HepG2 (cell line): Measurements from ENCODE around the gene DGCR6L. TPM values are rescaled to one million over a fixed set of nuclear protein-coding genes. Genes with fewer than 3 reads are reported as not detected.

ENCODE experiments used
- ARNT ChIP-seq: fragments of 450-650 bp; IDR thresholded peaks from 2 replicates; pipeline ENCODE4 v1.6.1; 2017
- CAMTA2 ChIP-seq: sonication (generic); formaldehyde crosslinking; IDR thresholded peaks from 2 replicates; pipeline ENCODE4 v1.4.0; 2020; ENCODE audit warnings: mild to moderate bottlenecking, missing genetic modification reagents, borderline replicate concordance
- CEBPG ChIP-seq: IDR thresholded peaks from 2 replicates; pipeline ENCODE4 v1.6.1; 2016
- GLMP ChIP-seq: sonication (generic); formaldehyde crosslinking; IDR thresholded peaks from 2 replicates; pipeline ENCODE4 v1.9.0; 2021; ENCODE audit warnings: missing genetic modification reagents, mild to moderate bottlenecking, borderline replicate concordance
- KAT7 ChIP-seq: IDR thresholded peaks from 2 replicates; pipeline ENCODE4 v1.6.1; 2018; ENCODE audit warnings: borderline replicate concordance, missing compliant biosample characterization
- KDM3A ChIP-seq: IDR thresholded peaks from 2 replicates; pipeline ENCODE4 v1.6.1; 2018; ENCODE audit warnings: low read depth, missing compliant biosample characterization
- LCORL ChIP-seq, 2 experiments: fragments of 450-650 bp in 1 of 2; sonication (generic) in 1 of 2; formaldehyde crosslinking in 1 of 2; IDR thresholded peaks; 2 replicates each; pipeline versions ENCODE4 v1.5.0 to v1.6.1; 2017 to 2020; ENCODE audit warnings: antibody characterized with exemption in 1 of 2, missing genetic modification reagents in 1 of 2
- NFE2L1 ChIP-seq: sonication (generic); formaldehyde crosslinking; IDR thresholded peaks from 2 replicates; pipeline ENCODE4 v1.4.0; 2020; ENCODE audit warnings: missing genetic modification reagents, mild to moderate bottlenecking, borderline replicate concordance
- POGK ChIP-seq: sonication (generic); formaldehyde crosslinking; conservative IDR thresholded peaks from 2 replicates; pipeline ENCODE4 v1.8.0; 2022; ENCODE audit warnings: mild to moderate bottlenecking, moderate library complexity, missing genetic modification reagents
- SALL1 ChIP-seq: sonication (generic); formaldehyde crosslinking; IDR thresholded peaks from 2 replicates; pipeline ENCODE4 v1.8.0; 2022; ENCODE audit warnings: mild to moderate bottlenecking, missing genetic modification reagents
- SETDB1 ChIP-seq: sonication (generic); formaldehyde crosslinking; IDR thresholded peaks from 2 replicates; pipeline ENCODE4 v1.5.1; 2020; ENCODE audit warnings: missing genetic modification reagents, mild to moderate bottlenecking, borderline replicate concordance
- TEAD3 ChIP-seq: optimal IDR thresholded peaks from 2 replicates; pipeline ENCODE3; 2016; ENCODE audit warnings: borderline replicate concordance
- ZBTB1 ChIP-seq: sonication (generic); formaldehyde crosslinking; IDR thresholded peaks from 2 replicates; pipeline ENCODE4 v1.4.0; 2020; ENCODE audit warnings: missing genetic modification reagents, borderline replicate concordance
- ZFP36L2 ChIP-seq: sonication (generic); formaldehyde crosslinking; IDR thresholded peaks from 2 replicates; pipeline ENCODE4 v1.4.0; 2020; ENCODE audit warnings: missing genetic modification reagents
- ZFP91 ChIP-seq: sonication (generic); formaldehyde crosslinking; IDR thresholded peaks from 2 replicates; pipeline ENCODE4 v1.9.0; 2022; ENCODE audit warnings: missing genetic modification reagents, mild to moderate bottlenecking, borderline replicate concordance
- ZNF30 ChIP-seq: sonication (generic); formaldehyde crosslinking; IDR thresholded peaks from 2 replicates; pipeline ENCODE4 v1.5.0; 2020; ENCODE audit warnings: mild to moderate bottlenecking, missing genetic modification reagents
- ZNF317 ChIP-seq: sonication (generic); formaldehyde crosslinking; IDR thresholded peaks from 2 replicates; pipeline ENCODE4 v1.5.0; 2020; ENCODE audit warnings: mild to moderate bottlenecking, missing genetic modification reagents
- ZNF576 ChIP-seq: sonication (generic); formaldehyde crosslinking; IDR thresholded peaks from 2 replicates; pipeline ENCODE4 v1.4.0; 2020; ENCODE audit warnings: mild to moderate bottlenecking, missing genetic modification reagents
- ZNF614 ChIP-seq: IDR thresholded peaks from 2 replicates; pipeline ENCODE4 v1.6.1; 2018; ENCODE audit warnings: missing biosample characterization, missing genetic modification reagents, inconsistent platforms, borderline replicate concordance
- ZNF672 ChIP-seq: sonication (generic); formaldehyde crosslinking; IDR thresholded peaks from 2 replicates; pipeline ENCODE4 v1.8.1; 2022; ENCODE audit warnings: missing genetic modification reagents
- ZNF790 ChIP-seq: sonication (generic); formaldehyde crosslinking; IDR thresholded peaks from 2 replicates; pipeline ENCODE4 v1.8.0; 2022; ENCODE audit warnings: missing genetic modification reagents, mild to moderate bottlenecking, borderline replicate concordance
- ZSCAN9 ChIP-seq: IDR thresholded peaks from 2 replicates; pipeline ENCODE4 v1.6.1; 2016; ENCODE audit warnings: borderline replicate concordance
- ZUFSP ChIP-seq: sonication (generic); formaldehyde crosslinking; IDR thresholded peaks from 2 replicates; pipeline ENCODE4 v1.9.0; 2021; ENCODE audit warnings: missing genetic modification reagents, mild to moderate bottlenecking, borderline replicate concordance
- polyA plus RNA-seq, 8 experiments: library from polyadenylated mRNA; depleted of rRNA in 3 of 8; stranded (reverse) in 7 of 8; unstranded in 1 of 8; fragments of >200 nt; fragmentation: Illumina TruSeq in 4 of 8; extraction: Trizol in 4 of 8; gene quantifications; 2 replicates each; pipeline versions ENCODE4 v1.2.1 to v1.2.3, GENCODE V29; 2011 to 2016; ENCODE audit warnings: low read depth in 4 of 8, missing spikeins in 1 of 8, mixed read lengths in 1 of 8; ENCODE audit not compliant: insufficient read depth in 1 of 8
- total RNA-seq, 5 experiments: library from RNA; depleted of rRNA; stranded (reverse); fragments of >200 nt; fragmentation: Illumina TruSeq; extraction: Trizol; gene quantifications; 2 replicates each; pipeline ENCODE4 v1.2.3, GENCODE V29; 2016; ENCODE audit warnings: low read depth in 1 of 5

The DGCR6L gene
- total and polyA plus RNA-seq, 2 of the 13 experiments (the other 11 are each of a cell fraction or from before 2014, with no cell fraction given) = 17.5 to 35.3 TPM

- TF ChIP-seq ZFP91 (peak; percentile 64; the same call in 1 of the 2 replicates), SALL1 (no peak; the same call in 1 of the 2 replicates), ARNT (no peak), ZNF672 (CRISPR knock-in tag) (no peak), ZNF317 (CRISPR knock-in tag) (no peak), SETDB1 (no peak), ZSCAN9 (CRISPR knock-in tag) (no peak), GLMP (CRISPR knock-in tag) (no peak), KAT7 (CRISPR knock-in tag) (peak; percentile 47; the same call in 1 of the 2 replicates), CAMTA2 (CRISPR knock-in tag) (no peak; the same call in 1 of the 2 replicates), ZNF30 (CRISPR knock-in tag) (peak; percentile 68; the same call in 1 of the 2 replicates), ZUFSP (CRISPR knock-in tag) (no peak), ZNF614 (CRISPR knock-in tag) (no peak), ZNF790 (CRISPR knock-in tag) (no peak), ZFP36L2 (CRISPR knock-in tag) (no peak; the same call in 1 of the 2 replicates), CEBPG (no peak), TEAD3 (CRISPR knock-in tag) (no peak), LCORL (IDR thresholded peaks at IDR 0.05) (no peak), LCORL (CRISPR knock-in tag; IDR thresholded peaks at IDR 0.05) (peak; percentile 77), NFE2L1 (CRISPR knock-in tag) (peak; percentile 99), POGK (CRISPR knock-in tag) (0 out of 2 replicates have a peak, but pooled peaks have one; percentile 24), KDM3A (CRISPR knock-in tag) (no peak; the same call in 1 of the 2 replicates), ZNF576 (peak; percentile 23; the same call in 1 of the 2 replicates), ZBTB1 (no peak)
These were observed at the start of gene DGCR6L (continued) for GRCh38 chr22:20319745-20320658.
